OCI-LY1 (cell line): ENCODE data around the gene RHOG.

Experiments used
- H2AFZ ChIP-seq: fragments of 200-600 bp; sonication (generic), shearing (Covaris generic); 2 replicates; pipeline ENCODE4 v1.6.0; 2014; ENCODE audit warnings: antibody characterized with exemption, mild to moderate bottlenecking, low read length
- H3F3A ChIP-seq: fragments of 200-600 bp; sonication (generic), shearing (Covaris generic); 2 replicates; pipeline ENCODE4 v1.6.0; 2014; ENCODE audit warnings: mild to moderate bottlenecking, antibody characterized with exemption, low read length, moderate library complexity; ENCODE audit not compliant: insufficient read depth
- H3K27ac ChIP-seq: fragments of 200-600 bp; sonication (generic); 2 replicates; pipeline ENCODE4 v1.5.1; 2014; ENCODE audit warnings: low read length, mixed run types, mild to moderate bottlenecking, low read depth; ENCODE audit not compliant: poor library complexity, severe bottlenecking
- H3K27me3 ChIP-seq: fragments of 200-600 bp; sonication (generic); 2 replicates; pipeline ENCODE4 v1.6.0; 2014; ENCODE audit warnings: antibody characterized with exemption, mild to moderate bottlenecking, low read length, moderate library complexity; ENCODE audit not compliant: insufficient read depth
- H3K36me3 ChIP-seq: fragments of 200-600 bp; sonication (generic); 2 replicates; pipeline ENCODE4 v1.6.1; 2014; ENCODE audit warnings: mild to moderate bottlenecking, antibody characterized with exemption, low read length, moderate library complexity, mixed read lengths; ENCODE audit not compliant: insufficient read depth
- H3K4me1 ChIP-seq: fragments of 200-600 bp; sonication (generic); 2 replicates; pipeline ENCODE4 v1.5.1; 2014; ENCODE audit warnings: mild to moderate bottlenecking, low read length, moderate library complexity; ENCODE audit not compliant: insufficient read depth, severe bottlenecking
- H3K4me2 ChIP-seq: fragments of 200-600 bp; sonication (generic), shearing (Covaris generic); 2 replicates; pipeline ENCODE4 v1.6.1; 2014; ENCODE audit warnings: low read length
- H3K4me3 ChIP-seq: fragments of 200-600 bp; sonication (generic); 2 replicates; pipeline ENCODE4 v1.5.1; 2014; ENCODE audit warnings: low read length, low read depth, mild to moderate bottlenecking, mixed read lengths; ENCODE audit not compliant: poor library complexity, severe bottlenecking
- H3K79me2 ChIP-seq: fragments of 200-600 bp; shearing (Covaris generic); 2 replicates; pipeline ENCODE4 v1.6.1; 2016; ENCODE audit warnings: mixed run types, low read length, mixed read lengths; ENCODE audit not compliant: insufficient read depth
- H3K9ac ChIP-seq: fragments of 200-600 bp; sonication (generic), shearing (Covaris generic); 2 replicates; pipeline ENCODE4 v1.6.1; 2014; ENCODE audit warnings: mild to moderate bottlenecking, low read length, mixed read lengths
- H3K9me2 ChIP-seq: fragments of 200-600 bp; sonication (generic), shearing (Covaris generic); 2 replicates; pipeline ENCODE4 v1.6.1; 2014; ENCODE audit warnings: low read depth, mild to moderate bottlenecking, low read length, mixed read lengths
- H3K9me3 ChIP-seq: fragments of 200-600 bp; shearing (Covaris generic); 2 replicates; pipeline ENCODE4 v1.6.1; 2014; ENCODE audit warnings: low read length, mixed read lengths
- H4K20me1 ChIP-seq: fragments of 200-600 bp; sonication (generic), shearing (Covaris generic); 2 replicates; pipeline ENCODE4 v1.6.0; 2016; ENCODE audit warnings: mild to moderate bottlenecking, low read length; ENCODE audit not compliant: insufficient read depth
- CTCF ChIP-seq: fragments of 200-600 bp; sonication (generic), shearing (Covaris generic); IDR thresholded peaks from 2 replicates; pipeline ENCODE4 v1.5.1; 2017; ENCODE audit warnings: mild to moderate bottlenecking, antibody characterized with exemption, low read length, moderate library complexity, mixed read lengths
- EZH2 ChIP-seq: fragments of 200-600 bp; sonication (generic), shearing (Covaris generic); IDR thresholded peaks from 2 replicates; pipeline ENCODE4 v1.8.0; 2017; ENCODE audit warnings: borderline replicate concordance, mixed run types, mild to moderate bottlenecking, antibody characterized with exemption, low read length, moderate library complexity, mixed read lengths

Gene RHOG

GRCh38 chr11:3840870-3841425 is at the start of gene RHOG:
TSS of gene RHOG (minus strand) at chr11:3840959. CDS start at chr11:3828138, 12,821 bp downstream.
- Histone ChIP-seq H3K4me3 (peak within 1 kb of the TSS; percentile 90), H3K4me2 (peak within 1 kb of the TSS; percentile 91), H3K9me3 (no peaks in the 10 kb centered on the region), H3F3A (no peaks in the 10 kb centered on the region), H3K27ac (peak within 1 kb of the TSS; percentile 87), H2AFZ (no peak within 1 kb of the TSS; the same call in 1 of the 2 replicates), H3K9me2 (no peaks in the 10 kb centered on the region), H3K36me3 (no peaks in the 10 kb centered on the region), H4K20me1 (no peaks in the 10 kb centered on the region), H3K79me2 (peaks cover 21% of the 10 kb centered on the region), H3K9ac (peak within 1 kb of the TSS; percentile 93), H3K27me3 (no peaks in the 10 kb centered on the region), H3K4me1 (peaks cover 45% of the 10 kb centered on the region)
- TF ChIP-seq EZH2: no peak

GRCh38 chr11:3890014-3890413 is 49.3 kb upstream of the RHOG start:
- Histone ChIP-seq H3K9me3 (no peaks in the 10 kb centered on the region), H4K20me1 (no peaks in the 10 kb centered on the region)

GRCh38 chr11:3888876-3889275 is 48.1 kb upstream of the RHOG start:
- no peak overlapping the region for H3K4me3 ChIP-seq
- H3K4me2 ChIP-seq: no peak overlapping the region
- H2AFZ ChIP-seq: no peak overlapping the region
- peaks cover 85% of the 10 kb centered on the region for H3K4me1 ChIP-seq
- H4K20me1 ChIP-seq: no peaks in the 10 kb centered on the region
- H3K79me2 ChIP-seq: peaks cover 19% of the 10 kb centered on the region
- H3K9me3 ChIP-seq: no peaks in the 10 kb centered on the region
- no peaks in the 10 kb centered on the region for H3K27me3 ChIP-seq
- no peaks in the 10 kb centered on the region; the same call in 1 of the 2 replicates for H3K36me3 ChIP-seq
- no peaks in the 10 kb centered on the region for H3K9me2 ChIP-seq
- peak overlapping the region; percentile 72 for H3K27ac ChIP-seq
- no peaks in the 10 kb centered on the region for H3F3A ChIP-seq
- TF ChIP-seq EZH2 (no peak), CTCF (no peak)
- no peak overlapping the region for H3K9ac ChIP-seq

More at GRCh38 chr11:3890014-3890413, 49.3 kb upstream of the RHOG start:
- Histone ChIP-seq H3K27me3 (no peaks in the 10 kb centered on the region), H3F3A (no peaks in the 10 kb centered on the region), H2AFZ (no peak overlapping the region), H3K4me3 (no peak overlapping the region), H3K27ac (peak overlapping the region; percentile 19), H3K79me2 (peaks cover 9% of the 10 kb centered on the region; the same call in 1 of the 2 replicates), H3K4me2 (peak overlapping the region; percentile 26; the same call in 1 of the 2 replicates), H3K36me3 (no peaks in the 10 kb centered on the region; the same call in 1 of the 2 replicates), H3K9ac (no peak overlapping the region; the same call in 1 of the 2 replicates), H3K4me1 (peaks cover 88% of the 10 kb centered on the region), H3K9me2 (no peaks in the 10 kb centered on the region)
- TF ChIP-seq CTCF: no peak

GRCh38 chr11:3886985-3887384 is 46.2 kb upstream of the RHOG start:
- no peaks in the 10 kb centered on the region for H3F3A ChIP-seq
- no peak overlapping the region for H3K4me3 ChIP-seq
- H3K4me1 ChIP-seq: peaks cover 66% of the 10 kb centered on the region
- no peak overlapping the region for H3K9ac ChIP-seq
- H3K79me2 ChIP-seq: peaks cover 32% of the 10 kb centered on the region
- H3K27ac ChIP-seq: peak overlapping the region; percentile 60
- no peaks in the 10 kb centered on the region for H3K27me3 ChIP-seq
- no peak overlapping the region for H2AFZ ChIP-seq
- no peak overlapping the region for H3K4me2 ChIP-seq
- no peaks in the 10 kb centered on the region; the same call in 1 of the 2 replicates for H3K36me3 ChIP-seq
- H3K9me3 ChIP-seq: no peaks in the 10 kb centered on the region
- H4K20me1 ChIP-seq: no peaks in the 10 kb centered on the region
- no peak for TF ChIP-seq EZH2
- TF ChIP-seq CTCF: no peak
- no peaks in the 10 kb centered on the region for H3K9me2 ChIP-seq
